Cardiac septum (tissue), 1 donor: ENCODE data around the gene SIPA1L2. TPM values are rescaled to one million over a fixed set of nuclear protein-coding genes. Genes with fewer than 3 reads are reported as not detected.

Source experiments
- DNase-seq: peaks from one replicate; pipeline ENCODE4 v3.0.0-alpha.2; 2020; ENCODE audit warnings: low spot score
- intact Hi-C: fragments of 100-400 bp; cut with DNase I; formaldehyde crosslinking; loops from one replicate; pipeline ENCODE4 v1.14.0; 2022
- total RNA-seq: library from RNA; stranded (reverse); fragmentation: NEBNext Ultra II Directional; extraction: Animal tissue kit (Norgen Biotek cat#: 25700); gene quantifications from one replicate; pipeline ENCODE4 v1.2.1, GENCODE V29; 2021
- donor health status: DM: no; HTN: no; CAD: no.

SIPA1L2 gene
- total RNA-seq, 1 donor from 2014 or later, result 98.7 TPM

- no peak for DNase-seq
- intact Hi-C loops, result loop anchor here (2.0 kb wide), 1 partner anchor 15 kb away; no protein-coding TSS in a partner anchor
These were observed 30.5 kb downstream of the SIPA1L2 start for GRCh38 chr1:232599178-232600041.

GRCh38 chr1:232598837-232599177 lies 31.1 kb downstream of the SIPA1L2 start:
- no peak for DNase-seq
- intact Hi-C loops, result loop anchor here (2.0 kb wide), 1 partner anchor 16 kb away; no protein-coding TSS in a partner anchor

- no peak for DNase-seq
- intact Hi-C loops, result loop anchor here (2.0 kb wide), 1 partner anchor 17 kb away; no protein-coding TSS in a partner anchor
These were observed 31.8 kb downstream of the SIPA1L2 start for GRCh38 chr1:232598133-232598532.

- intact Hi-C loops, result loop anchor here (2.0 kb wide), 1 partner anchor 17 kb away; no protein-coding TSS in a partner anchor
- DNase-seq, result no peak
These were observed 32.2 kb downstream of the SIPA1L2 start for GRCh38 chr1:232597721-232598120.

- intact Hi-C loops, result no loop called here
- DNase-seq, result no peak
These were observed 33.1 kb downstream of the SIPA1L2 start for GRCh38 chr1:232596666-232597303.

GRCh38 chr1:232594768-232595698 lies 34.9 kb downstream of the SIPA1L2 start:
- intact Hi-C loops, result no loop called here
- DNase-seq, result no peak

- no peak for DNase-seq
- intact Hi-C loops, result no loop called here
These were observed 36.0 kb downstream of the SIPA1L2 start for GRCh38 chr1:232593717-232594502.

- no peak for DNase-seq
- intact Hi-C loops, result no loop called here
These were observed 38.6 kb downstream of the SIPA1L2 start for GRCh38 chr1:232591344-232591743.

GRCh38 chr1:232590744-232591082 lies 39.2 kb downstream of the SIPA1L2 start:
- no peak for DNase-seq
- intact Hi-C loops, result no loop called here

GRCh38 chr1:232589812-232590743 lies 39.9 kb downstream of the SIPA1L2 start:
- DNase-seq, result no peak
- intact Hi-C loops, result loop anchor here (5.0 kb wide), 1 partner anchor 32 kb away; no protein-coding TSS in a partner anchor

- no peak for DNase-seq
- intact Hi-C loops, result loop anchor here (5.0 kb wide), 1 partner anchor 33 kb away; no protein-coding TSS in a partner anchor
These were observed 40.7 kb downstream of the SIPA1L2 start for GRCh38 chr1:232589111-232589811.

- intact Hi-C loops, result loop anchor here (5.0 kb wide), 1 partner anchor 35 kb away; no protein-coding TSS in a partner anchor
- DNase-seq, result no peak
These were observed 42.6 kb downstream of the SIPA1L2 start for GRCh38 chr1:232587141-232588008.

GRCh38 chr1:232586679-232587078 lies 43.3 kb downstream of the SIPA1L2 start:
- DNase-seq, result no peak
- intact Hi-C loops, result loop anchor here (5.0 kb wide), 1 partner anchor 36 kb away; no protein-coding TSS in a partner anchor

GRCh38 chr1:232585486-232585885 lies 44.4 kb downstream of the SIPA1L2 start:
- intact Hi-C loops, result loop anchor here (5.0 kb wide), 1 partner anchor 37 kb away; no protein-coding TSS in a partner anchor
- DNase-seq, result no peak

GRCh38 chr1:232581932-232582331 lies 48.0 kb downstream of the SIPA1L2 start:
- DNase-seq, result no peak
- intact Hi-C loops, result no loop called here
